ENCODE measurements around the gene RMI1.

GRCh38 chr9:83956086-83956435, 24.5 kb upstream of the RMI1 start:
- no peak for TF ChIP-seq POLR2A (IDR thresholded peaks at IDR 0.05)
- TF ChIP-seq, protein P1, sequence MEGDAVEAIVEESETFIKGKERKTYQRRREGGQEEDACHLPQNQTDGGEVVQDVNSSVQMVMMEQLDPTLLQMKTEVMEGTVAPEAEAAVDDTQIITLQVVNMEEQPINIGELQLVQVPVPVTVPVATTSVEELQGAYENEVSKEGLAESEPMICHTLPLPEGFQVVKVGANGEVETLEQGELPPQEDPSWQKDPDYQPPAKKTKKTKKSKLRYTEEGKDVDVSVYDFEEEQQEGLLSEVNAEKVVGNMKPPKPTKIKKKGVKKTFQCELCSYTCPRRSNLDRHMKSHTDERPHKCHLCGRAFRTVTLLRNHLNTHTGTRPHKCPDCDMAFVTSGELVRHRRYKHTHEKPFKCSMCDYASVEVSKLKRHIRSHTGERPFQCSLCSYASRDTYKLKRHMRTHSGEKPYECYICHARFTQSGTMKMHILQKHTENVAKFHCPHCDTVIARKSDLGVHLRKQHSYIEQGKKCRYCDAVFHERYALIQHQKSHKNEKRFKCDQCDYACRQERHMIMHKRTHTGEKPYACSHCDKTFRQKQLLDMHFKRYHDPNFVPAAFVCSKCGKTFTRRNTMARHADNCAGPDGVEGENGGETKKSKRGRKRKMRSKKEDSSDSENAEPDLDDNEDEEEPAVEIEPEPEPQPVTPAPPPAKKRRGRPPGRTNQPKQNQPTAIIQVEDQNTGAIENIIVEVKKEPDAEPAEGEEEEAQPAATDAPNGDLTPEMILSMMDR (IDR thresholded peaks at IDR 0.05) = no peak

Measured in Peyer's patch (tissue), 4 donors.